Neuronal stem cell (in vitro differentiated cells): ENCODE data around the gene TNS3.

Source experiments
- DNase-seq: peaks from one replicate; pipeline ENCODE4 v3.0.0-alpha.2; 2013; ENCODE audit warnings: low spot score
- H2AFZ ChIP-seq: one replicate; pipeline ENCODE4 v1.6.1; 2013; ENCODE audit warnings: mild to moderate bottlenecking, low read length, inconsistent platforms
- H2AK5ac ChIP-seq: 2 replicates; pipeline ENCODE4 v1.6.1; 2013; ENCODE audit warnings: low read depth, mild to moderate bottlenecking, inconsistent platforms, low read length, moderate library complexity, mixed read lengths
- H2BK120ac ChIP-seq: 2 replicates; pipeline ENCODE4 v1.6.1; 2013; ENCODE audit warnings: low read depth, mild to moderate bottlenecking, inconsistent platforms, low read length, moderate library complexity, mixed read lengths
- H2BK12ac ChIP-seq: one replicate; pipeline ENCODE4 v1.6.1; 2013; ENCODE audit warnings: low read length, inconsistent platforms
- H2BK15ac ChIP-seq: 2 replicates; pipeline ENCODE4 v1.6.1; 2013; ENCODE audit warnings: mild to moderate bottlenecking, low read length, inconsistent platforms, mixed read lengths
- H2BK5ac ChIP-seq: one replicate; pipeline ENCODE4 v1.6.1; 2013; ENCODE audit warnings: inconsistent platforms, mild to moderate bottlenecking, low read length, moderate library complexity
- H3K14ac ChIP-seq: one replicate; pipeline ENCODE4 v1.6.1; 2013; ENCODE audit warnings: low read length, inconsistent platforms
- H3K18ac ChIP-seq: 2 replicates; pipeline ENCODE4 v1.6.1; 2013; ENCODE audit warnings: low read length, inconsistent platforms
- H3K23ac ChIP-seq: 2 replicates; pipeline ENCODE4 v1.6.1; 2013; ENCODE audit warnings: low read depth, mild to moderate bottlenecking, mixed read lengths, low read length, inconsistent platforms; ENCODE audit not compliant: poor library complexity
- H3K27ac ChIP-seq: replicated peaks from 3 replicates; pipeline ENCODE4 v1.5.1; 2013; ENCODE audit warnings: low read length, inconsistent platforms
- H3K27me3 ChIP-seq, 3 experiments: 2 replicates each; pipeline ENCODE4 v1.6.1; 2013; ENCODE audit warnings: low read length in 3 of 3, mild to moderate bottlenecking in 2 of 3, inconsistent platforms in 1 of 3, low read depth in 1 of 3, mixed read lengths in 1 of 3, moderate library complexity in 1 of 3; ENCODE audit not compliant: control insufficient read depth in 3 of 3, insufficient read depth in 3 of 3
- H3K36me3 ChIP-seq, 2 donors: replicated peaks in 1 of 2; 2 replicates each; pipeline ENCODE4 v1.6.1; 2013; ENCODE audit warnings: low read length in 2 of 2; ENCODE audit not compliant: control insufficient read depth in 2 of 2, insufficient read depth in 2 of 2
- H3K4ac ChIP-seq: 2 replicates; pipeline ENCODE4 v1.6.1; 2013; ENCODE audit warnings: inconsistent platforms, mild to moderate bottlenecking, low read length, moderate library complexity
- H3K4me1 ChIP-seq, 2 donors: 1 replicate in 1 of 2; 2 replicates in 1 of 2; pipeline ENCODE4 v1.6.1; 2013; ENCODE audit warnings: low read length in 2 of 2, low read depth in 1 of 2; ENCODE audit not compliant: control insufficient read depth in 2 of 2, insufficient read depth in 1 of 2
- H3K4me2 ChIP-seq: one replicate; pipeline ENCODE4 v1.6.1; 2013; ENCODE audit warnings: mild to moderate bottlenecking, low read length, inconsistent platforms; ENCODE audit not compliant: insufficient read depth, poor library complexity, severe bottlenecking
- H3K4me3 ChIP-seq, 2 donors: 2 replicates each; pipeline ENCODE4 v1.5.1; 2013; ENCODE audit warnings: low read length in 2 of 2, mild to moderate bottlenecking in 2 of 2, inconsistent platforms in 1 of 2, moderate library complexity in 1 of 2
- H3K79me1 ChIP-seq: one replicate; pipeline ENCODE4 v1.6.1; 2013; ENCODE audit warnings: low read depth, mild to moderate bottlenecking, inconsistent platforms, low read length, moderate library complexity
- H3K9ac ChIP-seq: one replicate; pipeline ENCODE4 v1.6.1; 2013; ENCODE audit warnings: mild to moderate bottlenecking, low read depth, low read length, inconsistent platforms; ENCODE audit not compliant: poor library complexity
- H3K9me3 ChIP-seq, 2 donors: replicated peaks in 1 of 2; 2 replicates each; pipeline versions ENCODE3 to v1.6.1; 2013; ENCODE audit warnings: low read length in 2 of 2, mild to moderate bottlenecking in 2 of 2, inconsistent platforms in 1 of 2, low read depth in 1 of 2, mixed read lengths in 1 of 2, moderate library complexity in 1 of 2; ENCODE audit not compliant: control insufficient read depth in 2 of 2, insufficient read depth in 1 of 2
- H4K8ac ChIP-seq: one replicate; pipeline ENCODE4 v1.6.1; 2013; ENCODE audit warnings: low read depth, mild to moderate bottlenecking, inconsistent platforms, low read length, moderate library complexity
- H4K91ac ChIP-seq: one replicate; pipeline ENCODE4 v1.6.1; 2013; ENCODE audit warnings: low read length, low read depth, mild to moderate bottlenecking, inconsistent platforms; ENCODE audit not compliant: poor library complexity
- WGBS, 2 donors: extraction: QIAGEN DNeasy Blood & Tissue Kit; methylation state at CpG; one replicate each; pipeline ENCODE4 v1.1.7; 2013; ENCODE audit warnings: missing lambda C conversion rate in 2 of 2, mixed read lengths in 1 of 2; ENCODE audit not compliant: insufficient read length in 2 of 2, insufficient replicate concordance in 1 of 2; ENCODE audit errors: extremely low coverage in 2 of 2; 5-methylcytosine and 5-hydroxymethylcytosine counted together

Gene TNS3

DNA sequence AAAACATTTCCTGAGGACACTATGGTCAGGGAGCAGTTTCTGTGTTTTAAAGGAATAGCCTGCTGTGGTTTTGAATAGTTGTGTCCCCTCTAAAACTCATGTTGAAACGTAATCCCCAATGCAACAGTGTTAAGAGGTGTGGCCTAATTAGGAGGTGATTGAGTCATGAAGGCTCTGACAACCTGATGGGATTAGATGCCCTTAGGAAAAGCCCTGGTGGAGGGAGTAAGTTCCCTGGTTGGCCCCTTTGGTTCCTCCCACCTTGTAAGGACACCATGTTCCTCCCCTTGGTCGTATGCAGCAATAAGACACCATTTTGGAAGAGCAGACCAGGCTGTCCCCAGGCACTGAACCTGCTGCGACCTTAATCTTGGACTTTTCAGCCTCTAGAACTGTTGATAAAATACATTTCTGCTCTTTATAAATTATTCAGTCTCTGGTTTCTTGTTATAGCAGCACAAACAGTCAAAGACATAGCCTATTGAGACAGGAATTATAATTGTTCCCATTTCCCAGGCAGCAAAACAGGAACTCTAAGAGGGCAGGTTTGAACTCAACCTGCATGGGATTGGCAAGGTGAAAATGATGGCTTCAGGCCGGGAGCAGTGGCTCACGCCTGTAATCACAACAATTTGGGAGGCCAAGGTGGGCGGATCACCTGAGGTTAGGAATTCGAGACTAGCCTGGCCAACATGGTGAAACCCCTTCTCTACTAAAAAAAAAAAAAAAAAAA lies 20.5 kb upstream of the TNS3 start:
- no peak overlapping the region for H2BK5ac ChIP-seq
- no peak overlapping the region for H2BK120ac ChIP-seq
- no peak overlapping the region for H3K4ac ChIP-seq
- no peak overlapping the region for H3K4me2 ChIP-seq
- no CpG with 5 or more reads among the region's 7 CpGs for WGBS, 2 donors
- H2BK15ac ChIP-seq = no peak overlapping the region
- H2BK12ac ChIP-seq = no peak overlapping the region
- no peaks in the 10 kb centered on the region for H3K79me1 ChIP-seq
- no peak overlapping the region for H3K23ac ChIP-seq
- peaks cover under 1 to 4% of the 10 kb centered on the region in 2 donors for H3K9me3 ChIP-seq
- H4K8ac ChIP-seq = no peak overlapping the region
- DNase-seq = no peak
- peaks cover 0 to 7% (median 0%) of the 10 kb centered on the region in 3 experiments for H3K27me3 ChIP-seq
- no peak overlapping the region for H3K4me3 ChIP-seq
- H3K27ac ChIP-seq = no peak overlapping the region
- peaks cover 0 to 2% of the 10 kb centered on the region in 2 donors for H3K4me1 ChIP-seq
- no peak overlapping the region for H3K9ac ChIP-seq
- H3K18ac ChIP-seq = no peak overlapping the region
- H2AK5ac ChIP-seq = no peak overlapping the region
- no peaks in the 10 kb centered on the region for H3K36me3 ChIP-seq
- H4K91ac ChIP-seq = no peak overlapping the region
- no peak overlapping the region for H2AFZ ChIP-seq
- no peak overlapping the region for H3K14ac ChIP-seq

DNA sequence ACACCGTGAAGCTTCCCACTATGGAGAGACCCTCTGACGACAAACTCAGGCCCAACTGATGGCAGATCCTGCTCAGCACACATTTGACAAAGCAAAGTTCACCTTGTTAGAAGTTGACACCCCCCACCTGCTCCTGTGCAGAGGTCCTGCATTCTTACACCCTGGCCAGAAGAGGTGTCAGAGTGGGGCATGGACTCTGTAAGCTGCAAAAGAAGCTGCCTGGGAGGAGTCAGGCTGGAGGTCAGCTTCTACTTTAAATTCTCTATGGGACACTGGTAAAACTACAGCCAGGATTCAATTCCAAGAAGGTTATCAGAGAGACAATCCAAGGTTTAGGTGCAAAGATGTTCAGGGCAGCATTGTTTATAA lies 20.0 kb upstream of the TNS3 start:
- Histone ChIP-seq H2BK12ac (no peak overlapping the region), H4K91ac (no peak overlapping the region), H2BK15ac (no peak overlapping the region), H2AK5ac (no peak overlapping the region), H3K4me2 (no peak overlapping the region), H2AFZ (no peak overlapping the region), H3K4me3 (no peak overlapping the region), H3K27ac (no peak overlapping the region), H3K4me1 (peaks cover 0 to 2% of the 10 kb centered on the region in 2 donors), H3K27me3 (peaks cover 0 to 7% (median 0%) of the 10 kb centered on the region in 3 experiments), H3K9me3 (peaks cover 5 to 6% of the 10 kb centered on the region in 2 donors), H2BK120ac (no peak overlapping the region), H3K9ac (no peak overlapping the region), H4K8ac (no peak overlapping the region), H3K23ac (peak overlapping the region; percentile 22), H3K4ac (no peak overlapping the region), H2BK5ac (no peak overlapping the region), H3K14ac (no peak overlapping the region), H3K79me1 (no peaks in the 10 kb centered on the region), H3K18ac (no peak overlapping the region), H3K36me3 (no peaks in the 10 kb centered on the region)
- DNase-seq = no peak
- no CpG with 5 or more reads among the region's 2 CpGs for WGBS, 2 donors

DNA sequence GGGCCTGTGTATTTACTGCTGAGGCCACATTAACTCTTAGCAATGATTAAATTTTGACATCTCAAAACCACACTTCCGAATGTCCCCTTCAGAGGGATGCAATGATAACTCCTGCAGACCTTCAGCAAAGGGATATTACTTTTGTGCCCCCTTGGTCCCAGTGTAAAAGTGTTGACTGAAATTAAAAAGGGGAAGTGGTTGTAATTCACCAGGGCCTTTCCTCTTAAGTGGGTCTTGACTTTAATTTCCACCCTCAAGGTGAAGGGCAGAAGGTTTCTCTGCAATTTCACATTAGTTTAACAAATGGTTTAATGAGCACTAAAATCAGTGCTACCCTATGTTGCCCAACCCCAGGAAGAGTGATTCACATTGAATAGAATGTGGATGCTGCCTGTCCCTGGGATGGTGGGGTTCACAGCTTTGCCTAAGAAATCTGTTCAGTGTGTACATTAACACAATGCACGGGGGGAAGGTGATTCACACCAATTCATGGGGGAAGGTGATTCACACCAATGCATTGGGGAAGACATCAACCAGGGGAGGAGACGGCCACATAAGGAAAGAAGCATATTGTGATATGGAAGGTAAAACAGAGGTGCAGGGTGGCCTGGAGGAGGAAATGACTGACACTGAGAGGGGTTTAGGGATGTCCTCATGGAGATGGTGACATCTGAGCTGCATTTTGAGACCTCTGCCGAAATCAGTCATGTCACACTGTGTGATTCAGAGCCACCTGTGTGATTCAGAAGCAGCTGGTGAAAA lies 19.4 kb upstream of the TNS3 start:
- H3K9me3 ChIP-seq = peaks cover 5 to 9% of the 10 kb centered on the region in 2 donors
- no peak overlapping the region for H2BK15ac ChIP-seq
- DNase-seq = no peak
- WGBS, 2 donors = no CpG with 5 or more reads among the region's 4 CpGs
- no peaks in the 10 kb centered on the region for H3K36me3 ChIP-seq
- no peak overlapping the region for H2BK12ac ChIP-seq
- no peak overlapping the region for H3K4me2 ChIP-seq
- no peak overlapping the region for H2AK5ac ChIP-seq
- no peaks in the 10 kb centered on the region for H3K79me1 ChIP-seq
- no peak overlapping the region for H2AFZ ChIP-seq
- H3K4ac ChIP-seq = no peak overlapping the region
- H3K23ac ChIP-seq = no peak overlapping the region
- H3K14ac ChIP-seq = no peak overlapping the region
- no peak overlapping the region for H2BK5ac ChIP-seq
- peaks cover 0 to 2% of the 10 kb centered on the region in 2 donors for H3K4me1 ChIP-seq
- H2BK120ac ChIP-seq = no peak overlapping the region
- no peak overlapping the region for H3K27ac ChIP-seq
- no peak overlapping the region for H3K18ac ChIP-seq
- no peak overlapping the region for H3K4me3 ChIP-seq
- no peak overlapping the region for H4K8ac ChIP-seq
- no peak overlapping the region for H3K9ac ChIP-seq
- H3K27me3 ChIP-seq = peaks cover 0 to 7% (median 0%) of the 10 kb centered on the region in 3 experiments
- no peak overlapping the region for H4K91ac ChIP-seq
